Muscle of arm (tissue), 12 donors: Measurements from ENCODE around the gene SOX4. TPM values are rescaled to one million over a fixed set of nuclear protein-coding genes. Genes with fewer than 3 reads are reported as not detected.

ENCODE experiments used
- DNase-seq: peaks from one replicate; pipeline ENCODE4 v3.0.0-alpha.2; 2013
- polyA plus RNA-seq, 12 donors: library from polyadenylated mRNA; unstranded; fragments of 120-200 nt; gene quantifications; one replicate each; pipeline ENCODE4 v1.2.1, GENCODE V29; 2013; ENCODE audit not compliant: insufficient read length in 12 of 12

SOX4 gene
- polyA plus RNA-seq, 12 donors: 38.5 to 783 (median 43.7) TPM

- DNase-seq: no peak
Measured at GRCh38 chr6:21610341-21610740, 16.8 kb downstream of the SOX4 start.

GRCh38 chr6:21611485-21611884 is 17.9 kb downstream of the SOX4 start:
- DNase-seq: no peak

GRCh38 chr6:21612067-21612745 is 18.7 kb downstream of the SOX4 start:
- DNase-seq: no peak

- DNase-seq: no peak
Measured at GRCh38 chr6:21613809-21614208, 20.3 kb downstream of the SOX4 start.

- DNase-seq: no peak
Measured at GRCh38 chr6:21614226-21614625, 20.7 kb downstream of the SOX4 start.

GRCh38 chr6:21615504-21615903 is 22.0 kb downstream of the SOX4 start:
- DNase-seq: no peak

- no peak for DNase-seq
Measured at GRCh38 chr6:21616005-21616404, 22.5 kb downstream of the SOX4 start.

GRCh38 chr6:21625642-21626041 is 32.1 kb downstream of the SOX4 start:
- DNase-seq: no peak

- no peak for DNase-seq
Measured at GRCh38 chr6:21626756-21627155, 33.2 kb downstream of the SOX4 start.

- no peak for DNase-seq
Measured at GRCh38 chr6:21628160-21628559, 34.6 kb downstream of the SOX4 start.

GRCh38 chr6:21633511-21634109 is 40.1 kb downstream of the SOX4 start:
- DNase-seq: no peak

GRCh38 chr6:21634582-21634981 is 41.0 kb downstream of the SOX4 start:
- DNase-seq: no peak

- DNase-seq: no peak
Measured at GRCh38 chr6:21636876-21637275, 43.3 kb downstream of the SOX4 start.

- no peak for DNase-seq
Measured at GRCh38 chr6:21639316-21639715, 45.8 kb downstream of the SOX4 start.
